Measurements from ENCODE around the gene USP47.

DNA sequence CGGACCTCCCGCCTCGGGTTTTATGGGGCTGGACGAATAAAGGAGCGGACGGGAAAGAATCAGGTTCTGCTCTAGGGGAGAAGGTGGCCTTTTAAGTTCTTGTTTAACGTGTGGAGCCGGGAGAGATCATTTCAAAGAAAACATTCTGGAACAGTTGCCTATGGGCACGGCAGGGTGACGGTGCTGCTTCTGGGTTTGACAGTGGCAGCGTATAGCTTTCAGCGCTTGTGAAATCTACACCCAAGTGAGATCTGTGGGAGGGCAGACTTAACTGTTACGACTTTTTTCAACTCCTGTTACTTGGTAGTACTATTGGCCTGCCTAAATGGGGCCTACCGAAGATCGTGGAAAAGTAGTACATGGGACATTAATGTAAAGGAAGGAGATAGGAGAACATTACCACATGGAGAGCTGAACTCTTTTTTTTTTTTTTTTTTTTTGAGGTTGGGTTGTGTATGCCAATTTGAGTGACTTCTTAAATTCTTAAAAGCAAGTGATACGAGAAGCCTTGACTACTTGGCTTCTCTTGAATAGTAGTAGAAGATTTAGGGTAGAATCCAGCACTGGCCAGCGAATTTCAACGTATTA, 743 bp downstream of the USP47 start:
- TF ChIP-seq, protein P1, sequence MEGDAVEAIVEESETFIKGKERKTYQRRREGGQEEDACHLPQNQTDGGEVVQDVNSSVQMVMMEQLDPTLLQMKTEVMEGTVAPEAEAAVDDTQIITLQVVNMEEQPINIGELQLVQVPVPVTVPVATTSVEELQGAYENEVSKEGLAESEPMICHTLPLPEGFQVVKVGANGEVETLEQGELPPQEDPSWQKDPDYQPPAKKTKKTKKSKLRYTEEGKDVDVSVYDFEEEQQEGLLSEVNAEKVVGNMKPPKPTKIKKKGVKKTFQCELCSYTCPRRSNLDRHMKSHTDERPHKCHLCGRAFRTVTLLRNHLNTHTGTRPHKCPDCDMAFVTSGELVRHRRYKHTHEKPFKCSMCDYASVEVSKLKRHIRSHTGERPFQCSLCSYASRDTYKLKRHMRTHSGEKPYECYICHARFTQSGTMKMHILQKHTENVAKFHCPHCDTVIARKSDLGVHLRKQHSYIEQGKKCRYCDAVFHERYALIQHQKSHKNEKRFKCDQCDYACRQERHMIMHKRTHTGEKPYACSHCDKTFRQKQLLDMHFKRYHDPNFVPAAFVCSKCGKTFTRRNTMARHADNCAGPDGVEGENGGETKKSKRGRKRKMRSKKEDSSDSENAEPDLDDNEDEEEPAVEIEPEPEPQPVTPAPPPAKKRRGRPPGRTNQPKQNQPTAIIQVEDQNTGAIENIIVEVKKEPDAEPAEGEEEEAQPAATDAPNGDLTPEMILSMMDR (IDR thresholded peaks at IDR 0.05) = no peak
- peak in 1 of 2 donors; percentile 42 for TF ChIP-seq POLR2A (IDR thresholded peaks at IDR 0.05)
